HG03571 (cell line): ENCODE data around the gene CADM2.

Experiments used
- ATAC-seq: cut with Tn5 transposase; IDR thresholded peaks from one replicate; pipeline ENCODE4 v1.9.1; 2021; ENCODE audit not compliant: unreplicated experiment

The CADM2 gene

GRCh38 chr3:85554153-85554552 lies 595.4 kb downstream of the CADM2 start:
- ATAC-seq: no peak

GRCh38 chr3:85560088-85560785 lies 601.4 kb downstream of the CADM2 start:
- no peak for ATAC-seq

- ATAC-seq: no peak
These were observed 608.4 kb downstream of the CADM2 start for GRCh38 chr3:85567071-85567676.

- ATAC-seq: no peak
These were observed 612.0 kb downstream of the CADM2 start for GRCh38 chr3:85570819-85571218.

GRCh38 chr3:85571835-85572234 lies 613.0 kb downstream of the CADM2 start:
- no peak for ATAC-seq

GRCh38 chr3:85572426-85572825 lies 613.6 kb downstream of the CADM2 start:
- no peak for ATAC-seq

GRCh38 chr3:85572978-85573377 lies 614.2 kb downstream of the CADM2 start:
- no peak for ATAC-seq

- no peak for ATAC-seq
These were observed 615.4 kb downstream of the CADM2 start for GRCh38 chr3:85574006-85574705.

- peak; percentile 82 for ATAC-seq
These were observed 617.4 kb downstream of the CADM2 start for GRCh38 chr3:85576091-85576690.

- ATAC-seq: no peak
These were observed 618.0 kb downstream of the CADM2 start for GRCh38 chr3:85576697-85577200.

- no peak for ATAC-seq
These were observed 626.1 kb downstream of the CADM2 start for GRCh38 chr3:85584779-85585356.

GRCh38 chr3:85586018-85586417 lies 627.2 kb downstream of the CADM2 start:
- ATAC-seq: no peak

GRCh38 chr3:85589145-85589544 lies 630.4 kb downstream of the CADM2 start:
- ATAC-seq: no peak

- ATAC-seq: no peak
These were observed 632.7 kb downstream of the CADM2 start for GRCh38 chr3:85591451-85591850.

GRCh38 chr3:85592256-85592655 lies 633.5 kb downstream of the CADM2 start:
- ATAC-seq: no peak

GRCh38 chr3:85594676-85595075 lies 635.9 kb downstream of the CADM2 start:
- ATAC-seq: no peak

GRCh38 chr3:85603378-85603777 lies 644.6 kb downstream of the CADM2 start:
- ATAC-seq: no peak

GRCh38 chr3:85604641-85605040 lies 645.9 kb downstream of the CADM2 start:
- no peak for ATAC-seq

- ATAC-seq: no peak
These were observed 646.3 kb downstream of the CADM2 start for GRCh38 chr3:85605066-85605465.

GRCh38 chr3:85626662-85627061 lies 667.9 kb downstream of the CADM2 start:
- no peak for ATAC-seq

- ATAC-seq: no peak
These were observed 669.1 kb downstream of the CADM2 start for GRCh38 chr3:85627932-85628331.
